ENCODE data around the gene MSX1. TPM values are rescaled to one million over a fixed set of nuclear protein-coding genes. Genes with fewer than 3 reads are reported as not detected.

Gene MSX1
- total and polyA plus RNA-seq, 4 donors: 3.8 to 14.5 (median 4.7) TPM

GRCh38 chr4:4890574-4891255 is 31.2 kb downstream of the MSX1 start:
- Histone ChIP-seq H3K4me3 (ENCODE audit: low read length in 2 of 2) (no peak overlapping the region), H3K27ac (ENCODE audit: low read depth in 1 of 2, low read length in 2 of 2) (no peak overlapping the region), H3K27me3 (ENCODE audit: control insufficient read depth in 1 of 2, insufficient read depth in 2 of 2, low read length in 1 of 2) (no peaks in the 10 kb centered on the region), H3K9me3 (ENCODE audit: control insufficient read depth, low read length) (no peaks in the 10 kb centered on the region), H3K4me1 (ENCODE audit: control insufficient read depth in 1 of 2, insufficient read depth in 2 of 2, low read length in 2 of 2) (peaks cover 0 to 2% of the 10 kb centered on the region in 2 donors), H3K36me3 (ENCODE audit: control insufficient read depth in 1 of 2, insufficient read depth in 2 of 2, low read length in 1 of 2) (no peaks in the 10 kb centered on the region)
- intact Hi-C loops (cut with DNase I): no loop called here
- DNase-seq: no peak
- 7 to 8% methylated on average over 7 of the region's 7 CpGs for WGBS, 2 donors
- no peak for ATAC-seq (ENCODE audit: low FRiP score)

DNA sequence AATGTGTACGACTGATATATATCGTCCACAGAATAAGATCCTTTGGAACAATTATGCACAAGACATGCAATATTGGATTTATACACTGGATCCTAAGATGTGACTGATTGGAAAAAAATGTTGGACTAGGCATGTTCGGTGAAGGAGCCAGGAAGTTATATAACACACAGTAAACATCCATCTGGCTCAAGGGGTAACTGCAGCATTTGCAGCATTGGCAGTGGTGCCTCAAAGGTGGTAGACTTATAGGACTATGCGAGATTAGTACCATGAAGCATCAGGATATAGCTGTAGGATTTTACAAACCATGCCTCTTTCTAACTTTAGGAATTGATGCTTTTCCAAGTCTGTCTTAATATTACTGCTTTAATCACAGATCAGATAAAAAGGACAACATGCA is 34.3 kb downstream of the MSX1 start:
- Histone ChIP-seq H3K9me3 (ENCODE audit: control insufficient read depth, low read length) (no peaks in the 10 kb centered on the region), H3K4me3 (ENCODE audit: low read length in 2 of 2) (no peak overlapping the region), H3K4me1 (ENCODE audit: control insufficient read depth in 1 of 2, insufficient read depth in 2 of 2, low read length in 2 of 2) (peaks cover 0 to 2% of the 10 kb centered on the region in 2 donors), H3K36me3 (ENCODE audit: control insufficient read depth in 1 of 2, insufficient read depth in 2 of 2, low read length in 1 of 2) (no peaks in the 10 kb centered on the region), H3K27ac (ENCODE audit: low read depth in 1 of 2, low read length in 2 of 2) (no peak overlapping the region), H3K27me3 (ENCODE audit: control insufficient read depth in 1 of 2, insufficient read depth in 2 of 2, low read length in 1 of 2) (no peaks in the 10 kb centered on the region)
- no peak for DNase-seq
- intact Hi-C loops (cut with DNase I): no loop called here
- ATAC-seq (ENCODE audit: low FRiP score): no peak
- WGBS, 2 donors: 46 to 47% methylated on average over 4 of the region's 4 CpGs

DNA sequence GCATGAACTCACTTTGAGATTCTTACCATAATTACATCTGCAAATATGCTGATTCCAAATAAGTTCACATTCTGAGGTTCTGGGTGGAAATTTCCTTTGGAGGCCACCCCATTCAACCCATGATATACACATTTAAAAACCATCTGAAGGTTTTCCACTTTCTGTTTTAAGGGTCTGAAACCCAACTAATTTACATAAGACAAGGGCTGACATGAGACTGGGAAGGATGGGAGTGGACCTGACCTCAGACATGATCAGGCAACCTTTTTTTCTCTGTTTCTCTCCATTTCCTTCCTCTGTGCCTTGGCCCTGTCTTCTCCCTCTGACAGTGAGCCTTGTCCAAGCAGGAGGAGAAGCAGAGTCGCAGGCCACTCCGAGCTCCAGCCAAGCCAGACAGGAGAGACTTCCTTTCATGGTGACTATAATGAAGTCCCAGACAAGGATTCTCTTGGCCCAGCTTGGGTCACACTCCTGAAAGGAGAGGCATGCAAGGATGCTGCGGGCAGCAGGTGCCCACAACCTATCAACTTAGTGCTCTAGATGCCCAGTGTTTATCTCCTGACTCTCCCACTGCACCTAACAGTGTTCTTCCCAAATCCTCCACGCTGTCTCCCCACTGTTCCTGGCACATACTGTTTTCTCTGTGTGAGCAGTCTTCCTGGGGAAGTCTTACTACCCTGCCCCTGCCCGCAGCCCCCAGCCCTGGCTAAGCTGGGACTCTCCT is 39.9 kb downstream of the MSX1 start:
- H3K4me3 ChIP-seq (ENCODE audit: low read length in 2 of 2): no peak overlapping the region
- no peak for DNase-seq
- no peak overlapping the region for H3K27ac ChIP-seq (ENCODE audit: low read depth in 1 of 2, low read length in 2 of 2)
- no peaks in the 10 kb centered on the region for H3K9me3 ChIP-seq (ENCODE audit: control insufficient read depth, low read length)
- ATAC-seq (ENCODE audit: low FRiP score): no peak
- no peaks in the 10 kb centered on the region for H3K36me3 ChIP-seq (ENCODE audit: control insufficient read depth in 1 of 2, insufficient read depth in 2 of 2, low read length in 1 of 2)
- H3K27me3 ChIP-seq (ENCODE audit: control insufficient read depth in 1 of 2, insufficient read depth in 2 of 2, low read length in 1 of 2): no peaks in the 10 kb centered on the region
- WGBS, 2 donors: 87 to 94% methylated on average over 5 of the region's 5 CpGs
- no peaks in the 10 kb centered on the region for H3K4me1 ChIP-seq (ENCODE audit: control insufficient read depth in 1 of 2, insufficient read depth in 2 of 2, low read length in 2 of 2)
- intact Hi-C loops (cut with DNase I): no loop called here

DNA sequence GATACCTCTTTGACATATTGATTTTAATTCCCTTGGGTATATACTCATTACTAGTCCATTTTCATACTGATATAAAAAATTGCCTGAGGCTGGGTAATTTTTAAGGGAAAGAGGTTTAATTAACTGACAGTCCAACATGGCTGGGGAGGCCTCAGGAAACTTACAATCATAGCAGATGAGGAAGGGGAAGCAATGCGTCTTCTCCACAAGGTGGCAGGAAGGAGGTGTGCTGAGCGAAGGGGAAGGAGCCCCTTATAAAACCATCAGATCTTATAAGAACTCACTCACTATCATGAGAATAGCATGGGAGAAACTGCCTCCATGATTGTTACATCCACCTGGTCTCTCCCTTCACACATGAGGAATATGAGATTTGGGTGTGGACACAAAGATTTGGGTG is 42.4 kb downstream of the MSX1 start:
- Histone ChIP-seq H3K27ac (ENCODE audit: low read depth in 1 of 2, low read length in 2 of 2) (no peak overlapping the region), H3K9me3 (ENCODE audit: control insufficient read depth, low read length) (no peaks in the 10 kb centered on the region), H3K4me3 (ENCODE audit: low read length in 2 of 2) (no peak overlapping the region), H3K27me3 (ENCODE audit: control insufficient read depth in 1 of 2, insufficient read depth in 2 of 2, low read length in 1 of 2) (no peaks in the 10 kb centered on the region), H3K36me3 (ENCODE audit: control insufficient read depth in 1 of 2, insufficient read depth in 2 of 2, low read length in 1 of 2) (no peaks in the 10 kb centered on the region), H3K4me1 (ENCODE audit: control insufficient read depth in 1 of 2, insufficient read depth in 2 of 2, low read length in 2 of 2) (no peaks in the 10 kb centered on the region)
- DNase-seq (no peak), ATAC-seq (ENCODE audit: low FRiP score) (no peak)
- 85 to 94% methylated on average over 2 of the region's 2 CpGs for WGBS, 2 donors
- intact Hi-C loops (cut with DNase I): no loop called here

DNA sequence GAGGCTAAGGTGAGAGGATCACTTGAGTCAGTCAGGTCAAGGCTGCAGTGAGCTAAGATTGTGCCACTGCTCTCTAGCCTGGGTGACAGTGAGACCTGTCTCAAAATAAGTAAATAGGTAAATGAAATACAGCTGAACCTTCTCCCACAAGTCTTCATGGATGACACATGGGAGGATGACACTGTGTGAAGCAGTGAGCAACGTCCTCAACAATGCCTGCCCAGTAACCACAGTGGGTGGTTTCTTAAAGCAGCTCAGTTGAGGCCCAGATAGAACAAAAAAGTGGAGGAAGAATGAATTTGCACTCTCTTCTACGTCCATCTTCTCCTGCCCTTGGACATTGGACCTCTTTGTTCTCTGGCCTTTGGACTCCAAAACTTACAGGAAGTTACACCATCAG is 52.7 kb downstream of the MSX1 start:
- Histone ChIP-seq H3K36me3 (ENCODE audit: control insufficient read depth in 1 of 2, insufficient read depth in 2 of 2, low read length in 1 of 2) (no peaks in the 10 kb centered on the region), H3K9me3 (ENCODE audit: control insufficient read depth, low read length) (peaks cover 1% of the 10 kb centered on the region), H3K4me1 (ENCODE audit: control insufficient read depth in 1 of 2, insufficient read depth in 2 of 2, low read length in 2 of 2) (no peaks in the 10 kb centered on the region), H3K27me3 (ENCODE audit: control insufficient read depth in 1 of 2, insufficient read depth in 2 of 2, low read length in 1 of 2) (no peaks in the 10 kb centered on the region), H3K27ac (ENCODE audit: low read depth in 1 of 2, low read length in 2 of 2) (no peak overlapping the region), H3K4me3 (ENCODE audit: low read length in 2 of 2) (no peak overlapping the region)
- 72 to 87% methylated on average over 2 of the region's 2 CpGs for WGBS, 2 donors
- no peak for ATAC-seq (ENCODE audit: low FRiP score)
- no peak for DNase-seq
- intact Hi-C loops (cut with DNase I): no loop called here

GRCh38 chr4:4913147-4913561 is 53.7 kb downstream of the MSX1 start:
- Histone ChIP-seq H3K36me3 (ENCODE audit: control insufficient read depth in 1 of 2, insufficient read depth in 2 of 2, low read length in 1 of 2) (no peaks in the 10 kb centered on the region), H3K9me3 (ENCODE audit: control insufficient read depth, low read length) (peaks cover 1% of the 10 kb centered on the region), H3K4me3 (ENCODE audit: low read length in 2 of 2) (no peak overlapping the region), H3K27ac (ENCODE audit: low read depth in 1 of 2, low read length in 2 of 2) (no peak overlapping the region), H3K27me3 (ENCODE audit: control insufficient read depth in 1 of 2, insufficient read depth in 2 of 2, low read length in 1 of 2) (no peaks in the 10 kb centered on the region), H3K4me1 (ENCODE audit: control insufficient read depth in 1 of 2, insufficient read depth in 2 of 2, low read length in 2 of 2) (no peaks in the 10 kb centered on the region)
- ATAC-seq (ENCODE audit: low FRiP score) (peak; percentile 57), DNase-seq (no peak)
- 68 to 80% methylated on average over 2 of the region's 2 CpGs for WGBS, 2 donors
- intact Hi-C loops (cut with DNase I): no loop called here

Other genes starting within 250 kb of the MSX1 start
- gene CYTL1, start 159.8 kb downstream of the MSX1 start, total RNA-seq: 10 to 100 TPM in 1 of 2 donors, 1 to 10 TPM in 1; 4.3 to 15.2 TPM
- 10 to 100 TPM; 29.9 to 73.5 TPM for gene CYTL1, start 159.8 kb downstream of the MSX1 start, polyA plus RNA-seq
- 1 to 10 TPM; 2.2 to 4.1 TPM for gene STK32B, start 191.8 kb downstream of the MSX1 start, total RNA-seq
- gene STK32B, start 191.8 kb downstream of the MSX1 start, polyA plus RNA-seq: 1 to 10 TPM in 1 of 2 donors, under 1 TPM in 1; 0.63 to 1.5 TPM